Measurements from ENCODE around the gene UBE2Q1.

Gene UBE2Q1

DNA sequence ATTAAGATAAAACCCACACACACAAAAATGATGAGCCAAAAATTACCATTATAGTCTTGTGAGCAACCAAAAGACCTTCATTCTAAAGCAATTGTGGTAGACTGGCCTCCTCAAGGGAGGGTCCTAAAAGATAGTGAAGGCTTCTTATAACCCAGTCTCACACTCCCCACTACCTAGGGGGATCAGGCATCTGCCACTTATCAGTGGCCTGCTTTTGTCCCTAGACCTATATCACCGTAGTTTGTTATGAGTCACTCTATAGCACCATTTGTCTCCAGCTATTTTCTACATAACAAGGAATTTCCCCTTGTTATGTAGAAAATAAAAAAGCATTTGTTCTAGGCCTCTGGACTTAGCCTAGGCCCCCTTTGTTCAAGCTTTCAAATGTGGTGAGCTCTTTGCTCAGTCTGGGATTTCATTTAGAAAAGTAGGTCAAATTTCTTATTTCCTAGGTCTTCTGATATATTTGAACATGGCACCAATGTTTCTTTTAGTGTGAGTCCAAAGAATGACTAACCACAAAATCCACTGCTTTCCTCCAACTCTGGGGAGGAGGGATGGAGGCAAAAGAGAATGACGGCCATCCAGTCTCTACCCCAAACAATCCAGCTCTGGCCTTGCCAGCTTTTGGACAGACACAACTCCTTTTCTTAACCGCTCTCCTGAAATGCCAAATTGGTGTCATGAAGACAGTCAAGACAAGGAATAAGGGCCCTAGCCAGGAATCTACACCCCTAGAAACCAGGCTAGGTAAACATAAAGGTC lies 40.6 kb upstream of the UBE2Q1 start:
- no peak for TF ChIP-seq ARNT (IDR thresholded peaks at IDR 0.05)
- TF ChIP-seq FOXM1 (IDR thresholded peaks at IDR 0.05; ENCODE audit: borderline replicate concordance) = no peak
- ChIA-PET POLR2A (no interaction called here), CTCF (interaction anchor here (0.6 to 1.0 kb wide), 2 partner anchors 39 to 183 kb away, joined by 3 to 8 read pairs; no protein-coding TSS in a partner anchor)
- DNase-seq (ENCODE audit: extremely low spot score) = no peak

- CTCF ChIA-PET = no interaction called here
- POLR2A ChIA-PET = no interaction called here
- DNase-seq (ENCODE audit: extremely low spot score) = no peak
- no peak for TF ChIP-seq ZNF384 (IDR thresholded peaks at IDR 0.05)
- no peak for TF ChIP-seq ELF4 (IDR thresholded peaks at IDR 0.05)
Observed at GRCh38 chr1:154595621-154596020, 37.2 kb upstream of the UBE2Q1 start.

- DNase-seq (ENCODE audit: extremely low spot score) = no peak
- ChIA-PET CTCF (interaction anchor here (0.6 kb wide), 1 partner anchor 123 kb away, joined by 3 read pairs; no protein-coding TSS in a partner anchor), POLR2A (interaction anchor here (0.6 kb wide), 1 partner anchor 16 kb away, joined by 3 read pairs; no protein-coding TSS in a partner anchor)
- no peak for TF ChIP-seq BHLHE40 (IDR thresholded peaks at IDR 0.05; ENCODE audit: borderline replicate concordance)
- no peak for TF ChIP-seq ARNT (IDR thresholded peaks at IDR 0.05)
- TF ChIP-seq ELF4 (IDR thresholded peaks at IDR 0.05) = no peak
- TF ChIP-seq L3MBTL2 (conservative IDR thresholded peaks at IDR 0.05) = no peak
- TF ChIP-seq ZNF384 (IDR thresholded peaks at IDR 0.05) = no peak
- TF ChIP-seq NFRKB (IDR thresholded peaks at IDR 0.05) = no peak
- no peak for TF ChIP-seq CTBP1 (IDR thresholded peaks at IDR 0.05; ENCODE audit: borderline replicate concordance)
- no peak for TF ChIP-seq FOXK2 (IDR thresholded peaks at IDR 0.05)
- TF ChIP-seq FOXM1 (IDR thresholded peaks at IDR 0.05; ENCODE audit: borderline replicate concordance) = no peak
- TF ChIP-seq HDGF (IDR thresholded peaks at IDR 0.05; ENCODE audit: borderline replicate concordance) = no peak
- no peak for TF ChIP-seq PKNOX1 (IDR thresholded peaks at IDR 0.05)
- TF ChIP-seq SUZ12 (IDR thresholded peaks at IDR 0.05) = no peak
- TF ChIP-seq SP1 (IDR thresholded peaks at IDR 0.05) = no peak
- no peak for TF ChIP-seq TARDBP (IDR thresholded peaks at IDR 0.05)
- TF ChIP-seq LEF1 (IDR thresholded peaks at IDR 0.05; ENCODE audit: borderline replicate concordance) = no peak
- TF ChIP-seq FOXA1 (IDR thresholded peaks at IDR 0.05) = no peak
Observed at GRCh38 chr1:154594811-154595210, 36.3 kb upstream of the UBE2Q1 start.

- TF ChIP-seq SUZ12 (IDR thresholded peaks at IDR 0.05) (no peak), TARDBP (IDR thresholded peaks at IDR 0.05) (no peak), LEF1 (IDR thresholded peaks at IDR 0.05; ENCODE audit: borderline replicate concordance) (no peak), HDGF (IDR thresholded peaks at IDR 0.05; ENCODE audit: borderline replicate concordance) (no peak), BHLHE40 (IDR thresholded peaks at IDR 0.05; ENCODE audit: borderline replicate concordance) (no peak), PKNOX1 (IDR thresholded peaks at IDR 0.05) (no peak), FOXK2 (IDR thresholded peaks at IDR 0.05) (no peak), NFRKB (IDR thresholded peaks at IDR 0.05) (no peak), ARNT (IDR thresholded peaks at IDR 0.05) (no peak), ZNF384 (IDR thresholded peaks at IDR 0.05) (no peak), CTBP1 (IDR thresholded peaks at IDR 0.05; ENCODE audit: borderline replicate concordance) (no peak), FOXM1 (IDR thresholded peaks at IDR 0.05; ENCODE audit: borderline replicate concordance) (no peak), ELF4 (IDR thresholded peaks at IDR 0.05) (no peak), SP1 (IDR thresholded peaks at IDR 0.05) (no peak), L3MBTL2 (conservative IDR thresholded peaks at IDR 0.05) (no peak), FOXA1 (IDR thresholded peaks at IDR 0.05) (no peak)
- DNase-seq (ENCODE audit: extremely low spot score) = no peak
- ChIA-PET POLR2A (no interaction called here), CTCF (no interaction called here)
Observed at GRCh38 chr1:154593390-154593789, 34.9 kb upstream of the UBE2Q1 start.

DNA sequence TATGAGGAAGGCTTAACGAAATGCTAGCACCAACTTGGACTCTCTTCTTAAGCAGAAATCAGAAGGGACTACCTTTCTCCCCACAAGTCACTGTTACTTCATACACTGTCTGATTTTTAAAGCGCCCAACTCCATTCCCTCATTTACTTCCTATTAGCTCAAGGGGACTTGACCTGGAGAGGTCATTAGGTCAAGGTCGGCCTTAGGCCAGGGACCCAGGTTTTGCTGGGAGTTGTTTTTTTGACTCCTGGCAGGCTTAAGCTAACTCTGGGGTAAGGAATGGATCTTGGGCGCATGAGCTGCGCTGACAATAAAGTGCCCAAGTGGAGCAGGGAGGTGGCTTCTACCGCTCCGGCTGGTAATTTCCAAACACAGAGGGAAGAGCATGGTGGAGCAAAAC lies 32.7 kb upstream of the UBE2Q1 start:
- TF ChIP-seq FOXM1 (IDR thresholded peaks at IDR 0.05; ENCODE audit: borderline replicate concordance) (no peak), HDGF (IDR thresholded peaks at IDR 0.05; ENCODE audit: borderline replicate concordance) (no peak), LEF1 (IDR thresholded peaks at IDR 0.05; ENCODE audit: borderline replicate concordance) (no peak), FOXA1 (IDR thresholded peaks at IDR 0.05) (no peak), TARDBP (IDR thresholded peaks at IDR 0.05) (no peak), NFRKB (IDR thresholded peaks at IDR 0.05) (no peak), L3MBTL2 (conservative IDR thresholded peaks at IDR 0.05) (no peak), ARNT (IDR thresholded peaks at IDR 0.05) (no peak), BHLHE40 (IDR thresholded peaks at IDR 0.05; ENCODE audit: borderline replicate concordance) (no peak), SUZ12 (IDR thresholded peaks at IDR 0.05) (no peak)
- no peak for DNase-seq (ENCODE audit: extremely low spot score)
- ChIA-PET POLR2A (no interaction called here), CTCF (interaction anchor here (0.6 kb wide), 1 partner anchor 46 kb away, joined by 5 read pairs; no protein-coding TSS in a partner anchor)

GRCh38 chr1:154590756-154591155 lies 32.3 kb upstream of the UBE2Q1 start:
- no peak for DNase-seq (ENCODE audit: extremely low spot score)
- CTCF ChIA-PET = interaction anchor here (0.6 kb wide), 1 partner anchor 31 kb away, joined by 3 read pairs; no protein-coding TSS in a partner anchor
- POLR2A ChIA-PET = no interaction called here
- TF ChIP-seq ZNF384 (IDR thresholded peaks at IDR 0.05) (no peak), FOXA1 (IDR thresholded peaks at IDR 0.05) (no peak), CTBP1 (IDR thresholded peaks at IDR 0.05; ENCODE audit: borderline replicate concordance) (no peak), PKNOX1 (IDR thresholded peaks at IDR 0.05) (no peak), SUZ12 (IDR thresholded peaks at IDR 0.05) (no peak), TARDBP (IDR thresholded peaks at IDR 0.05) (no peak), FOXM1 (IDR thresholded peaks at IDR 0.05; ENCODE audit: borderline replicate concordance) (no peak), FOXK2 (IDR thresholded peaks at IDR 0.05) (no peak), BHLHE40 (IDR thresholded peaks at IDR 0.05; ENCODE audit: borderline replicate concordance) (no peak), NFRKB (IDR thresholded peaks at IDR 0.05) (no peak), SP1 (IDR thresholded peaks at IDR 0.05) (no peak), ARNT (IDR thresholded peaks at IDR 0.05) (no peak), ELF4 (IDR thresholded peaks at IDR 0.05) (no peak), HDGF (IDR thresholded peaks at IDR 0.05; ENCODE audit: borderline replicate concordance) (no peak), L3MBTL2 (conservative IDR thresholded peaks at IDR 0.05) (no peak), LEF1 (IDR thresholded peaks at IDR 0.05; ENCODE audit: borderline replicate concordance) (no peak)

Data from HEK293T (cell line).